ENCODE measurements around the gene COX5B.

The COX5B gene

GRCh38 chr2:97653473-97653872 lies 7.6 kb downstream of the COX5B start:
- Mint-ChIP-seq H3K36me3 (ENCODE audit: low read depth) (peaks cover 78% of the 10 kb centered on the region), H3K27ac (no peak overlapping the region), H3K27me3 (ENCODE audit: low read depth, poor library complexity) (no peaks in the 10 kb centered on the region), H3K4me3 (no peak overlapping the region), H3K9me3 (peaks cover 31% of the 10 kb centered on the region), H3K4me1 (no peaks in the 10 kb centered on the region)
- TF ChIP-seq CTCF (IDR thresholded peaks at IDR 0.05) = no peak
- no peak for DNase-seq

GRCh38 chr2:97653874-97654273 lies 8.0 kb downstream of the COX5B start:
- no peak for DNase-seq
- Mint-ChIP-seq H3K36me3 (ENCODE audit: low read depth) (peaks cover 78% of the 10 kb centered on the region), H3K4me3 (no peak overlapping the region), H3K27ac (no peak overlapping the region), H3K4me1 (no peaks in the 10 kb centered on the region), H3K9me3 (peaks cover 31% of the 10 kb centered on the region), H3K27me3 (ENCODE audit: low read depth, poor library complexity) (no peaks in the 10 kb centered on the region)
- TF ChIP-seq CTCF (IDR thresholded peaks at IDR 0.05) = no peak

- Mint-ChIP-seq H3K27ac (peak overlapping the region; percentile 40), H3K9me3 (peaks cover 31% of the 10 kb centered on the region), H3K4me3 (no peak overlapping the region), H3K27me3 (ENCODE audit: low read depth, poor library complexity) (no peaks in the 10 kb centered on the region), H3K36me3 (ENCODE audit: low read depth) (peaks cover 74% of the 10 kb centered on the region), H3K4me1 (no peaks in the 10 kb centered on the region)
- no peak for DNase-seq
- no peak for TF ChIP-seq CTCF (IDR thresholded peaks at IDR 0.05)
These were observed 8.4 kb downstream of the COX5B start for GRCh38 chr2:97654309-97654708.

- Mint-ChIP-seq H3K4me1 (no peaks in the 10 kb centered on the region), H3K9me3 (peaks cover 31% of the 10 kb centered on the region), H3K27me3 (ENCODE audit: low read depth, poor library complexity) (no peaks in the 10 kb centered on the region), H3K36me3 (ENCODE audit: low read depth) (peaks cover 69% of the 10 kb centered on the region), H3K4me3 (no peak overlapping the region), H3K27ac (no peak overlapping the region)
- TF ChIP-seq CTCF (IDR thresholded peaks at IDR 0.05) = no peak
- DNase-seq = no peak
These were observed 8.9 kb downstream of the COX5B start for GRCh38 chr2:97654791-97655190.

- H3K9me3 Mint-ChIP-seq = peaks cover 31% of the 10 kb centered on the region
- no peak for TF ChIP-seq CTCF (IDR thresholded peaks at IDR 0.05)
- H3K4me1 Mint-ChIP-seq = peaks cover 5% of the 10 kb centered on the region
- DNase-seq = no peak
- no peak overlapping the region for H3K27ac Mint-ChIP-seq
- H3K4me3 Mint-ChIP-seq = no peak overlapping the region
- H3K27me3 Mint-ChIP-seq (ENCODE audit: low read depth, poor library complexity) = no peaks in the 10 kb centered on the region
- peaks cover 58% of the 10 kb centered on the region for H3K36me3 Mint-ChIP-seq (ENCODE audit: low read depth)
These were observed 10.4 kb downstream of the COX5B start for GRCh38 chr2:97656129-97656755.

- no peak for DNase-seq
- peaks cover 13% of the 10 kb centered on the region for H3K4me1 Mint-ChIP-seq
- H3K27ac Mint-ChIP-seq = no peak overlapping the region
- no peak for TF ChIP-seq CTCF (IDR thresholded peaks at IDR 0.05)
- H3K4me3 Mint-ChIP-seq = no peak overlapping the region
- no peaks in the 10 kb centered on the region for H3K27me3 Mint-ChIP-seq (ENCODE audit: low read depth, poor library complexity)
- H3K36me3 Mint-ChIP-seq (ENCODE audit: low read depth) = peaks cover 57% of the 10 kb centered on the region
- peaks cover 31% of the 10 kb centered on the region for H3K9me3 Mint-ChIP-seq
These were observed 11.2 kb downstream of the COX5B start for GRCh38 chr2:97656905-97657587.
